NCI-H510A treated with DMSO at 0.1 percent for 48 hours (cell line): ENCODE data around the gene TIGD3.
"Not testable (repeated sequence)": the region's sequence is repeated elsewhere in the genome, so short reads cannot be mapped to it uniquely, and the experiment has no call there.

Source experiments
- DNase-seq: peaks from one replicate; lab custom pipeline; 2025; lab: John Stamatoyannopoulos, UW

The TIGD3 gene

DNA sequence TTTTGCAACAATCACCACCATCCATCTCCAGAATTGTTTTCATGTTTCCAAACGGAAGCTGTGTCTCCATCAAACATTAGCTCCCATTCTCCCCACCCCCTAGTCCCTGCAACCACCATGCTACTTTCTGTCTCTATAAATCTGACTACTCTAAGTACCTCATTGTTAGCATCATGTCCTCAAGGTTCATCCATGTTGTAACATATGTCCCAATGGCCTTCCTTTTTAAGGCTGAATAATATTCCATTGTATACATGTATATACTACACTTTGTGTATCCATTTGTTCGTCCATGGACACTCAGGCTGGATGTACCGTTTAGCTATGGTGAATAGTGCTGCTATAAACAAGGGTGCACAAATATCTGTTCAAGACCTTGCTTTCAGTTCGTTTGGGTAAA is 29.1 kb upstream of the TIGD3 start:
- DNase-seq: no peak

DNA sequence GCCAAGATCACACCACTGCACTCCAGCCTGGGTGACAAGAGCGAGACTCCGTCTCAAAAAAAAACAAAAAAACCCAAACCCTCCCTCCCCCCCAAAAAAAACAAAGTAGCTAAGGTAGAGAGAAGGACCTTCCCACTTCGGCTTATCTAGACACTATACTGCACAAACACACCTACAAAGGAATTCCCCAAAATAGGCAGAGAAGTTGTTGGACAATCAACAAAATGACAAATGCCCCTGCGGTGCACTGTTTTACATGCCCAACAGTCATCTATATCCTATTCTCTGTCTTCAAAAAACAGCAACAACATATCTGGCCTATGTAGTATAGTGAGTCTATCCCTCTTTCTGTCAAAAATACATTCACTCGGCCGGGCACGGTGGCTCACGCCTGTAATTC is 27.5 kb upstream of the TIGD3 start:
- DNase-seq: no peak

DNA sequence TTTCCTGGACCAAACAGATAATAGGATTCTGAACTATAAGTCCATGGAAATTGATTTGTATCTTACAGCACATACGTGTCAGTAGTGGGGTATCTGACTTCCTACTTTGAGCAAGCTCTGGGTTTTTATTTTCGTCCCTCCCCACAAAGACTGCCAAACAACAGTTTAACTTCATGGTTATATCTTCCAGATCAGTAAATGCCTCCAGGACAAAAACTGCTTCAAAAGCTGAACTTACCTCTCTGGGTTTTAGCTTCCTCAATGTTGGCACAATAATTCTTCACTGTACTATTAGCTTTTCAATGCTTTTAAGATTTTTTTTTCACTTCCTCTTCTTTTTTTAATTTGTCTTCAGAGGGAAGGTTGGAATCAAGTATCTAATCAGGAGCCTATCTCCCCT is 25.1 kb upstream of the TIGD3 start:
- no peak for DNase-seq

DNA sequence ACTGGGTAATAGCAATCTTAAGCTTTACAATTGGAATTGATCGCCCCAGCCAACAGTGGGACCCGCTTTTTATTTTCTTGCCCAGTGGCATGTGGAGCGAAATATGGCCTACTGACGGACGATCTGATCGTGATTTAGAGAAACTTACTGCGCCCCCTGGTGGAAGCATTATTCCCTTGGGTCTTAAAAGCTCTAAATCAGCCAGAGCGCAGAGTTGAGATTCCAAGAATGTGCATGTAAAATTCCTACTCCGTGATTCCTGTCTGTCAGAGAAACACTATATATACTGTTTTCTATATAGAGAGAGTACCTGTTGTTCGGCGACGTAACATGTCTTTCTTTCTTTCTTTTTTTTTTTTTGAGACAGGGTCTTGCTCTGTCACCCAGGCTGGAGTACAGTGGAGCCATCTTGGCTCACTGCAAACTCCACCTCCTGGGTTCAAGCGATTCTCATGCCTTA is 24.6 kb upstream of the TIGD3 start:
- DNase-seq: peak; percentile 97

DNA sequence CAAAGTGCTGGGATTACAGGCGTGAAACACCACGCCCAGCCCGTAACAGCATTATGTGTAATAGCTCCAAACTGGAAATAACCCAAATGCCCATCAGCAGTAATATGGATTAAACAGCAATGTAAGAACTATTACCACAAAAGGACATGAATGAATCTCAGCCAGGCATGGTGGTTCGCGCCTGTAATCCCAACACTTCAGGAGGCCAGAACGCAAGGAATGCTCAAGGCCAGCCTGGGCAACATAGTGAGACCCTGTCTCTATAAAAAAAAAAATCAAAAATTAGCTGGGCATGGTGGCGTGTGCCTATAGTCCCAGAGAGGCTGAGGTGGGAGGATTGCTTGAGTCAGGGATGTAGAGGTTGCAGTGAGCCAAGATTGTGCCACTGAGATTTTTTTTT is 24.0 kb upstream of the TIGD3 start:
- DNase-seq: no peak

DNA sequence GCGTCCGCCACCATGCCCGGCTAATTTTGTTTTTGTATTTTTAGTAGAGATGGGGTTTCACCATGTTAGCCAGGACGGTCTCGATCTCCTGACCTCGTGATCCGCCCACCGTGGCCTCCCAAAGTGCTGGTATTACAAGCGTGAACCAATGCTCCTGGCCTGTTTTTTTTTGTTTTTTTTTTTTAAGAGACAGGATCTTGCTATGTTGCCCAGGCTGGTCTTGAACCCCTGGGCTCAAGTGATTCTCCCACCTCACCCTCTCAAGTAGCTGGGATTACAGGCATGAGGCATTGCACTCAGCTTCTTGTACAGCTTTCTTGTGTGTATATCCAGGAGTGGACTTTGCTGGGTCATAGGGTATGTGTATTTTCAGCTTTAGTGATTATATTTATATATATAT is 22.0 kb upstream of the TIGD3 start:
- DNase-seq: not testable (repeated sequence)

DNA sequence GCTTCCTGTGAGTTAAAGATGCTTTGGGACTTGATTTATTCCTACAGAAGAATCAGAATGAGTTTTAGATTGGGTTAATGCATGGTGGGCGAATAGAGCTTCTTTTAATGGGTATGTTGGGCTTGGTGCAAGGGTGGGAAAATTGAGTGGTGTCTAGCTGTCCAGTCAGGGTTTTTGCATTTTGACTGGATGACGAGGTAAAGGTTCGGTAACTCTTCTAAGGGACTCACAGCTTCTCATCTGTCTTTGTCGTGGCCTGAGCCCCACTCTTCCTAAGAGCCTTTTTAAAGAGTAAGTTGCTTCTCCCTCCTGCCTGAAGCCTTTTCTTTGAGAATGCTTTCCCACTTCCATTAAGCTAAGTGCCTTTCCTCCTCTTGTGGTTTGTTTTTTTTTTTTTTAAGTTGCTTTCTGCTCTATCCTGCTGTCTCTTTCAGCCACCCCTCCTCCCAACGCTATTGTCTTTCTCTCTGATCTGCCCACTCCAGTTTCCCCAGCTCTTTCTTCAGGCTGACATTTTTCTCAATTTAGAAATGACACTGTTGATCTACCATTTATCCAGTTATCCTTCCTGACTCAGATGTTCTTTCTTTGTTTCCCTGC is 19.8 kb upstream of the TIGD3 start:
- no peak for DNase-seq

DNA sequence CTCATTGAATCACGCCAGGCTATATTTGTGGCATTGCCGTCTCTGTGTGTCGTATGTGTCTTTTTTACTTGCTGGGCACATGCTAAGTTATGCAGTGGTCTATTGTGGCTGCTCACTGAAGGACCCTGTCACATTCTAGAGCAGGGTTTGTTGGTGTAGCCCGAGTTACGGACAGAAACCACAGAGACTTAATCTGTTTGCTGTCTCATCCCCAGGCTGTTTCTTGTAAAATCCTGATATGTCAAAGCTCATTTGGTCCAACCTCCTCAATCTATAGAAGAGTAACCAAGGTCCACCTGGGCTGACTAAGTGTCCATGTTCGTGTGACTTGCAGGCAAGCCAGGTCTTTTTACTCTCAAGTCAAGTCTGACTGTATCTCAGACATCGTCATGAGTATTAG is 15.9 kb upstream of the TIGD3 start:
- no peak for DNase-seq

DNA sequence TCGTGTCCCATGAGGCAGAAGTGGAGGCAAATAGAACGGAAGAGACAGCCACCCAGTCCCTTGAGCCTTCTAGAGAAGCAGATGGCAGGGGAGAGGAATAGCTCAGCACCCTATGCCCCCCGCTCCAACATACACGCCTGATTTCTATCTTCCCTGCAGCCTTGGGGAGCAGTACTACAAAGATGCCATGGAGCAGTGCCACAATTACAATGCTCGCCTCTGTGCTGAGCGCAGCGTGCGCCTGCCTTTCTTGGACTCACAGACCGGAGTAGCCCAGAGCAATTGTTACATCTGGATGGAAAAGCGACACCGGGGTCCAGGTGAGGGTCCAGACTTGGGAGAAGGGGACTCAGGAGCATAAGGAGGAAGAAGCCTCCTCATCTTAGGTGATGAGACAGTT is 14.3 kb upstream of the TIGD3 start:
- no peak for DNase-seq

DNA sequence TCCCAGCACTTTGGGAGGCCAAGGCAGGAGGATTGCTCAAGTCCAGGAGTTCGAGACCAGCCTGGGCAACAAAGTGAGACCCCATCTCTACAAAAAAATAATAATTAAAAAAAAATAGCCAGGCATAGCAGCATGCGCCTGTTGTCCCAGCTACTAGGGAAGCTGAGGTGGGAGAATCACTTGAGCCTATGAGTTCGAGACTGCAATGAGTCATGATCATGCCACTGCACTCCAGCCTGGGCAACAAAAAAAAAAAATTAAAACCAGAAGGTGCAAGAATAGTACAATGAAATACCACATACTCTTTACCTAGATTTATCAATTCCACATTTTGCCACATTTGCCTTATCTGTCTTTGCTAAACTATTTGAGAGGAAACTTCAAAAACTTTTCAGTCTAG is 12.7 kb upstream of the TIGD3 start:
- DNase-seq: no peak

DNA sequence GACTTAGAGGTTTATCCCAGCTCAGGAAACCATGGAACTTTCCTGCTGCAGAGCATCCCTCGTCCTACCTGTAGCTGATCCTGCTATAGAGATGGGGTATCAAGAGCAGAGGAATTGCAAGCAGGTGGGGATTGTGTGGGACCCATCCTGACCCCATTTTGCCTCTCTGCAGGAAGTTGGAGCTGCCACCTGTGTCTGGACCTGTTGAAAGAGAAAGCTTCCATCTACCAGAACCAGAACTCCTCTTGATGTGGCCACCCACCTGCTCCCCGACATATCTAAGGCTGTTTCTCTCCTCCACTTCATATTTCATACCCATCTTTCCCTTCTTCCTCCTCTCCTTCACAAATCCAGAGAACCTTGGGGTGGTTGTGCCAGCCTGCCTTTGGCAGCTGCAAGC is 3.0 kb upstream of the TIGD3 start:
- no peak for DNase-seq

DNA sequence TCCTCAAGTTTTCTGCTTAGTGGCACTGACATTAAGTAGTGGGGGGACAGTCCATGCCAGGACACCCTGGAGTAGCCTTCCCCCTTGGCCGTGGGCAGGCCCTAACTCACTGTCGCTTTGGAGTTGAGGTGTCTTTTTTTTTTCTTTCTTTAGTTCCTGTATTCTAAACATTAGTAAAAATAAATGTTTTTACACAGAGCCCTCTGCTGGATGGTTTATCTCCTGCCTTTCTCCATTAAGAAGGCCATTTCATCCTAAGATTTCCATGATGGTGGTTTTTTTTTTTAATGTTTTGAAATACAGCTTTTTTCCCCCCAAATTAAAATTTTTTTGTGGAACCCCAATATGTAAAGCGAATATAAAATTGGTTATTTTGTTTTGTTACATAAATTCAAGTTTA is 1.8 kb upstream of the TIGD3 start:
- DNase-seq: no peak

DNA sequence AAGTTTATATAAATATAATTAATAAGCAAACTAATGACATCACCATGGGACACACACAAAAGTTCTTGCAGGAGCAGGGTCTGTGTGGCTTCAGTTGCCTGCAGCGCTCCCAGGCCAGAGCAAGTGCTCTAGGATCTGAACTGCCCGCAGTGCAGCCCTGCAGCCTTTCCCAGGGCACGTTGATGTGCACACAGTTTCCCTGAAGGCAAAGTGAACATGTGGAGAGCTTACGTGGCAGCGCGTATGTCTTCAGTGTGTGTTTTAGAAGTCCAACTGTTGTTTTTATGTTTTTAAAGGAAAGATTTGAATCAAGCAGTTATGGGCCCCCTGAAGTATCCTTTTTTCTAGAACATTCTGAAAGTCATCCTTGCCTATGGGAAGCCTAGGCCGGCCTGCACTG is 1.2 kb upstream of the TIGD3 start:
- DNase-seq: no peak

DNA sequence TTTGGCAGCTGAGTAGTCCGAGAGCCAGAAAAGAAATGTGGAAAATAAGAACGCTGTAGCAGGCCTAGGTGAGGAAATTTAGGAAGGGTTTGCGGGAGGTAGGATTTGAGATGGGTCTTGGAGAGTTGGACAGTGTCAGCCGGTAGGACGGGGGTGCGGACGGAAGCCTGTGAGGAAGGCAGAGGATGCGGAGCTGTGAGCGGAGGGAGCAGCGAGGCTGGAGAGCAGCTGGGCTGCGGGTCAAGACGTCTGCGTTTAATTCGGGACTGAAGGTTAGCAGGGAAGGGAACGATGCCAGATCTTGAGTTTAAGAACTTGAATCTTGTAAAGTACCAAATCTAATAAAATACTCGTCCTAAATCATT is 669 bp upstream of the TIGD3 start:
- peak; percentile 87 for DNase-seq

DNA sequence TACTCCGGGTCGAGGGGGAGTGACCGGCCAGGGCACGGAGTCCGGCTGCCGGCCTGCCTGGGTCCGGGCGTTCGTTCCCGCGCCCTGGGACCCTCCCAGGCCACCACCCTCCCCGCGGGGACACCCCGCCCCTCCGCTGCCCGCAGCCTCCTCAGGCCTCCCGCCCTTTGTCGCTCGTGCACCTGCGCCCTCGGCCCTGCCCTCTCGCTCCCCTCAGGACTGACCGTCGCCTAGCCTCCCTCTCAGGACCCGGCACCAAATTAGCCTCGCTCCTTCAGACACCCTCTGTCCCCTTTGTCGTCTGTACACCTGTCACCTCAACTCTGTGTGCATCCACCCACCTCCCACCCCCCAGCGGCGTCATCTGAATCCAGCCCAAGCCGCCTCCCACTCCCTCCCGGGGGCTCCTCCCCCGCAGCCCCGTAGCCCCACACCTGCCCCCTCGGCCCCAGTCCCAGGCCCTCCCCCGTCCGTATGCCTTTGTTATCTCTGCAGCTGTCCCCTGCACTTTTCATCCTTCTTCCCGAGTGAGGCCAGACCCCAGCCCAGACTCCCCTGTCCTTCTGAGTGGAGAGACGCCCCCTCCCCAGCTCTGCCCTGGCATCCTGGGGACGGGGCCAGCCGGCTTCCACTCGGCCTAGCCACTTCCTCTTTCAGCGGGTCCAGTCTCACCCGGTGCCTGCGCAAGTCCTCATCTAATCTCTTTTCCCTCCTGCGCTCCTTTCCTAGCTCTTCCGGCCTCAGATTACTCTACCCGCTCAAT is 643 bp downstream of the TIGD3 start:
- peak; percentile 92 for DNase-seq

DNA sequence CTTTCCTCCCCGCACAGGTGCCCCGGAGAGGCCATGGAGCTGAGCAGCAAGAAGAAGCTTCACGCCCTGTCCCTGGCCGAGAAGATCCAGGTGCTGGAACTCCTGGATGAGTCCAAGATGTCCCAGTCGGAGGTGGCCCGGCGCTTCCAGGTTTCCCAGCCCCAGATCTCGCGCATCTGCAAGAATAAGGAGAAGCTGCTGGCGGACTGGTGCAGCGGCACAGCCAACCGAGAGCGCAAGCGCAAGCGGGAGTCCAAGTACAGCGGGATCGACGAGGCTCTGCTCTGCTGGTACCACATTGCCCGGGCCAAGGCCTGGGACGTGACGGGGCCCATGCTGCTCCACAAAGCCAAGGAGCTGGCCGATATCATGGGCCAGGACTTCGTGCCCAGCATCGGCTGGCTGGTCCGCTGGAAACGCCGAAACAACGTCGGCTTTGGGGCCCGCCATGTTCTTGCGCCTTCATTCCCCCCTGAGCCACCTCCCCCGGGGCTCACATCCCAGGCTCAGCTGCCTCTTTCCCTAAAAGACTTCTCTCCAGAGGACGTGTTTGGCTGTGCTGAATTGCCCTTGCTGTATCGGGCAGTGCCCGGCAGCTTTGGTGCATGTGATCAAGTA is 1.3 kb downstream of the TIGD3 start:
- DNase-seq: peak; percentile 92

DNA sequence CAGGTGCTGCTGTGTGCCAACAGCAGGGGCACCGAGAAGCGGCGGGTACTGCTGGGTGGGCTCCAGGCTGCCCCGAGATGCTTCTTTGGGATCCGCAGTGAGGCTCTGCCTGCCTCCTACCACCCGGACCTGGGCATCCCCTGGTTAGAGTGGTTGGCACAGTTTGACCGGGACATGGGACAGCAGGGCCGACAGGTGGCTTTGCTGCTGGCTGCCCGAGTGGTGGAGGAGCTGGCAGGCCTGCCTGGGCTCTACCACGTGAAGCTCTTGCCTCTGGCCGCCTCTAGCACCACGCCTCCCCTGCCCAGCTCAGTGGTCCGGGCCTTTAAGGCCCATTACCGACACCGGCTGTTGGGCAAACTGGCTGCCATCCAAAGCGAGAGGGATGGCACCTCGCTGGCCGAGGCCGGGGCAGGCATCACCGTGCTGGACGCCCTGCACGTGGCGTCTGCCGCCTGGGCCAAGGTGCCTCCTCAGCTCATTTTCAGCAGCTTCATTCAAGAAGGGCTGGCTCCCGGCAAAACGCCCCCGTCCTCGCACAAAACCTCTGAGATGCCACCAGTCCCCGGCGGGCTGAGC is 1.9 kb downstream of the TIGD3 start:
- no peak for DNase-seq

DNA sequence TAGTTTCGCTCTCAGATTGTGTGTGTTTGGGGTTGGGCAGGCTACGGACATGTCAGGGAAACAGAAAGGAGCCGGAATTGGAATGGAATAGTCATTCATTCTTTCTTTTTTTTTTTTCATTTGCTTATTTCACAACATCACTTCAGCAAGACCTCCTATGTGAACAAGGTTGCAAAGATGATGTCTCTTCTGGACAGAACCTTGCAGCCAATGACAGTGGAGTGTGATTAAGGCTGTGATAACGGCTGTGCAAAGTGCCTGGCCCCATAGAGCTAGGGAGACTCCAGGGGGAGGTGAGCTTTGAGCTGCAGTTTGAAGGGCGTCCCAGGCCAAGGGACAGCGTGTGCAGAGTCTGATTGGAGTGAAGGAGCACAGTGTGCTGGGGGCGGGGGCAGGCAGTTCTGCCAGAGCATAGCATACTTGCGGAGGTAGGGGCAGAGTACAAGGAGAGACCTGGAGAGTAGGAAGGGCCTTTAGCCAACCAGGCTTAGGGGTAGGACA is 3.4 kb downstream of the TIGD3 start:
- no peak for DNase-seq

DNA sequence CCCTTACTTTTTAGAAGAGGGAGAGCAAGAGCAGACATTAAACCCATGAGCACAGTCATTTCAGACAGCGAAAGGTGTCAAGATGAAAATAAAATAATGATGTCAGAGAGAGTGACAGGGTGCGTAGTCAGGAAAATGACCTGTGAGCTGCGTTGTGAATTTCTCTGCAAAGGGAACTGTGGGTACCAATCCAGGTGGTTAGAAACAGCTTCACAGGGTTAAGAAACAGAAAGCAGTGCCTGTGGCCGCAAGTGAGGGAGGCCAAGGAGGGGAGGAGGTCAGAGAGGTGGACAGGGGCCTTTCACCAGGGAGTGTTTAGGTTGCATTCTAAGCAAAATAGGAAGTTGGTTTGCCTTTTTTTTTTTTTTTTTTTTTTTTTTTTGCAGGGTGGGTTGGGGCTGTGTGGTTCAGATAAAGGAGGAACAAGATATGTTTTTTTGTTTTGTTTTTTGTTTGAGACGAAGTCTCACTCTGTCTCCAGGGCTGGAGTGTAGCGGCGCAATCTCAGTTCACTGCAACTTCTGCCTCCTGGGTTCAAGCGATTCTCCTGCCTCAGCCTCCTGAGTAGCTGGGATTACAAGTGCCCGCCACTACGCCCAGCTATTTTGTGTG is 7.9 kb downstream of the TIGD3 start:
- no peak for DNase-seq

DNA sequence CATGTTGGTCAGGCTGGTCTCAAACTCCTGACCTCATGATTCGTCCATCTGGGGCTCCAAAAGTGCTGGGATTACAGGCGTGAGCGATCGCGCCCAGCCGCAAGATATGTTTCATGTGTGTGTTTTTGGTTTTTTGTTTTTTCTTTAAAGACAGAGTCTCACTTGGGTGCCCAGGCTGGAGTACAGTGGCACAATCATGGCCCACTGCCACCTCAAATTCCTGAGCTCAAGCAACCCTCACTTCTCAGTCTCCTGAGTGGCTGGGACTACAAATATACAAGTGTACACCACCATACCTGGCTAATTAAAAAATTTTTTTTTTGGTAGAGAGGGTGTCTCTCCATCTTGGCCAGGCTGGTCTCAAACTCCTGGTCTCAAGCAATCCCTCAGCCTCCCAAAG is 8.4 kb downstream of the TIGD3 start:
- no peak for DNase-seq

DNA sequence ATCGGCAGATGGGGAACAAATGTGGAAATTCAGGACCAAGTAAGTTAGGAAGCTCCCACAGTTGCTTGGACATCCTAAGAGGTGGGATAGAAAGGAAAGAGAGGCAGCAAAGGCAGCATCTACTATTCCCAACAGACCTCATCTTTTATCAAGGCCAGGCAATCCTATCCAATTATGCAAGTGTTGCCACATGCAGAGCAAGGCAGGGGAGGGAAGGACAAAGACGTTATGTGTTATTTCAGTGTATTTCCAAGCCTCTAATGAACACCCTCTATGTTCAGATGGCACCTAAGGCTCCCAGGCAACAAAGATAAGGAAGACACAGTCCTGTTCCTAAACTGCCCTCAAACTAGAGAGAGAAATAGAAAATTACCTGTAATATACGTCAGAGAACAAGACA is 9.2 kb downstream of the TIGD3 start:
- no peak for DNase-seq

DNA sequence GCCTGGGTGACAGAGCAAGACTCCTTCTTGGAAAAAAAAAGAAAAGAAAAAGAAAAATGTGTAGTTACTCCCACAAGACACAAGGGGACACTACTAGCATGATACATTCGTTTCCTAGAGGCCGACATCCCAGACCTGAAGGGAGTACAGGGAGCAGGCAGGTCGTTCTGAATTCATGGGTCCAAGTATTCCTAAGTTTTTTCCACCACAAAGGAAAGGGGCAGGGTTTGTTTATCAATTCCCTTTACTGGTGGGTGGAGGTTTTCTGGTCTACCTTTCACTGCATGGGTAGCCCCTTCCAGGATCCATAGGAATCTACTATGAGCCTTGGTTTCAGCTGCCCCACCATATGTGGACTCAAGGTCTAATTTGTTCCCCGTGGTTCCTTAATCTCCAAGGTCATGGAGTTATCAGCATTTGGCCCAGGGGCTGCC is 11.8 kb downstream of the TIGD3 start:
- peak; percentile 89 for DNase-seq

DNA sequence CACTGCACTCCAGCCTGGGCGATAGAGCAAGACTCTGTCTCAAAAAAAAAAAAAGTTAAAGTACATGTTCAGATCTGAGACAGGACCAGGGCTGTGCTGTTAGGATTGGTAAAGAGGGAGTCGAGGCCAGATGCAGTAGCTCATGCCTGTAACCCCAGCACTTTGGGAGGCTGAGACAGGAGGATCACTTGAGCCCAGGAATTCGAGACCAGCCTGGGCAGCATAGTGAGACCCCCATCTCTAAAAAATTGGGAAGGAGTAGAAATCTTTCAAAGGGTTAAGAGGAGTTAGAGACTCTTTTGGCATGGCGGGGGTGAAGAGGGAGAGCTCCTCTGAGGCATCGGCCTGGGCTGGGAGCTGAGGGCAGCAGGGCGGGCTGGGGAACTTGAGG is 16.1 kb downstream of the TIGD3 start:
- DNase-seq: no peak
